Stimulated activated CD8-positive, alpha-beta memory T cell treated with anti-CD3 and anti-CD28 coated beads, Interleukin-15, amount 100 ng/mL, for 48 hours (primary cell): ENCODE data around the gene GBF1.

ENCODE experiments used
- DNase-seq, 2 donors: peaks; one replicate each; pipeline ENCODE4 v3.0.0-alpha.2; 2020; ENCODE audit warnings: low read depth in 2 of 2

The GBF1 gene

GRCh38 chr10:102421757-102422512 is 176.6 kb downstream of the GBF1 start:
- no peak for DNase-seq

- no peak for DNase-seq
These were observed 177.3 kb downstream of the GBF1 start for GRCh38 chr10:102422545-102423129.

DNA sequence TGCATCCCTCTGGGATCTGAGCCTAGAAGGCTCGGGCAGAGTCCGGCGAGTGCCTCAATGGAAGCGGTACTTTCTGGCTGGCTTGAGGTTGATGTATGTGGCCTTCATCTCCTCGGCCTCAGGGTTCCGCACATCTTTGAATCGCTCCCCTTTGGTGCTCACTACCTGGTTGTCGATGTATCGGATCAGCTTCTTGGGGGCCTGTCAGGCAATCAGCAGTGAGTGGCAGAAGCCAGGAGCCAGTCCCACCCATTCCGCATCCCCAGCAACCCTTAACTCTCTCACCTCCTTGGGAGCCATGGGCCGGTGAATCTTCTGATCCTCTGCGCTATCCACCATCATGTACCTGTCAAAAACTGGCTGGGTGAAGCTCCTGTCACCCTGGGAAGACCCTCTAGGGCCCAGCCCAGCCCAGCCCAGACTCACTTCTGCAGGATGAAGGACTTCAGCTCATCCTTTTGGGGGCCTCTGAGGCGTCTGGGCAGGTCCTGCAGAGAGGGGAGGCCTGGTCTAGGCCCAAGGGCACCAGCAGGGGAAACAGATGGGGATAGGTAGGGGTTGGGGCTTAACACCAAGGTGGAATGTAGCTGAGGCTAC is 178.1 kb downstream of the GBF1 start:
- no peak for DNase-seq

DNA sequence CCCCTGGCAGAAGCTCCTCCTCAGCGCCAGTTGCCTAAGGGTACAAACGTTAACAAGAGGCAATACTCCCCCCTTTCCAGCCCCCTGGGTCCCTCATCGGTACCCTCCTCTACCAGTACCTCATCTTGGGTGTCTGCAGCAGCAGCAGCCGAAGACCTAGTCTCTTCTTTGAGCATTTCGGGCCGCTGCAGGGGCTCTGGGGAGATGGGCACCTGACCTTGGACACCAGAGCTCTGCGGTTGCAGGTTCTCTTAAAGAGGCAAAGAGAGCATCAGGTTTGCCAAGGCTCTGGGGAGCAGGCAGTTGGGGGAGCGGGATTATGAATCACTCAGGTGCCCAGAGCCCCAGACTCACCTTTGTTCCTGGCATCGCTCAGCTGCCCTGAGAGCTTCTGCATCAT is 178.8 kb downstream of the GBF1 start:
- DNase-seq = no peak

- DNase-seq = no peak
These were observed 179.6 kb downstream of the GBF1 start for GRCh38 chr10:102424916-102425315.

GRCh38 chr10:102425444-102425843 is 180.1 kb downstream of the GBF1 start:
- no peak for DNase-seq

GRCh38 chr10:102426803-102427287 is 181.5 kb downstream of the GBF1 start:
- DNase-seq = no peak

DNA sequence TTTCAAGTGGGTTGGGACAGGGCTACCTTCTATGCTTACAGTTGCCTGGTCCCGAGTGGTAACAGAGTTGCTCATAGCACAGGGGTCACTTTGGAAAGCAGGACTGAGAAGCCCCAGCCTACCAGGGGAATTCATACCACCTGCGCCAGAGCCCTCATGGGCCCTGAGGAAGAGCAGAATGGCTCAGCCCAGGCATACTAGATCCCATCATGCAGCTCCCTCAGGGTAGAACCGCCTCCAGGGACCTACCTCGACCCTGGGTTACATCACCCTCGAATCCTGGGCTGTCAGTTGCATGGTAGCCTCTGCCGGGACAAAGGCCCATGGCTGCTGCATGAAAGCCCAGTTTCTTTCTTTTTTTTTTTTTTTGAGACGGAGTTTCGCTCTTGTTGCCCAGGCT is 184.1 kb downstream of the GBF1 start:
- DNase-seq = no peak

GRCh38 chr10:102431452-102432124 is 186.3 kb downstream of the GBF1 start:
- no peak for DNase-seq
